Endothelial cell of umbilical vein (primary cell): Measurements from ENCODE around the gene GSN. TPM values are rescaled to one million over a fixed set of nuclear protein-coding genes. Genes with fewer than 3 reads are reported as not detected.
A peak's percentile ranks its signal among the peaks of the same experiment; 100 is the strongest.

Experiments
- BruUV-seq: library from RNA; stranded (reverse); fragments of 400-500 nt; replicated peaks from 2 replicates; lab custom pipeline; 2021; lab: Mats Ljungman, UMichigan
- CTCF ChIA-PET: fragments of 300-600, 350-600 bp; sonication (Branson Sonifier 250); formaldehyde crosslinking; loops from one replicate; lab custom pipeline; 2021; ENCODE audit warnings: antibody characterized with exemption, inconsistent platforms; lab: Charles Lee
- POLR2A ChIA-PET: fragments of 300-600, 350-600 bp; sonication (Branson Sonifier 250); formaldehyde crosslinking; loops from one replicate; lab custom pipeline; 2021; ENCODE audit warnings: antibody characterized with exemption, inconsistent platforms; lab: Charles Lee
- DNase-seq: peaks from one replicate; pipeline ENCODE4 v3.0.0-alpha.2; 2011; ENCODE audit warnings: low read depth, low spot score
- FAIRE-seq: peaks from 2 replicates; lab custom pipeline; 2011; peaks lifted over from hg19 to GRCh38; lab: Jason Lieb, UNC
- H2AFZ ChIP-seq: 2 replicates; pipeline ENCODE4 v1.6.0; 2012; ENCODE audit warnings: low read depth, low read length, control low read depth, inconsistent platforms
- H3K27ac ChIP-seq: 2 replicates; pipeline ENCODE4 v1.5.1; 2011; ENCODE audit warnings: low read depth, mild to moderate bottlenecking, control low read depth, low read length, moderate library complexity; ENCODE audit not compliant: insufficient read depth
- H3K27me3 ChIP-seq, 2 experiments: 2 replicates each; pipeline versions ENCODE4 v1.6.0 to v1.6.1; 2011; ENCODE audit warnings: low read length in 2 of 2, mixed read lengths in 1 of 2; ENCODE audit not compliant: control insufficient read depth in 2 of 2, insufficient read depth in 2 of 2
- H3K36me3 ChIP-seq, 2 experiments: 2 replicates in 1 of 2; 3 replicates in 1 of 2; pipeline ENCODE4 v1.5.1; 2011; ENCODE audit warnings: low read length in 2 of 2, mild to moderate bottlenecking in 1 of 2, moderate library complexity in 1 of 2; ENCODE audit not compliant: control insufficient read depth in 2 of 2, insufficient read depth in 2 of 2; ENCODE audit errors: extremely low read depth in 1 of 2
- H3K4me1 ChIP-seq: 3 replicates; pipeline ENCODE4 v1.5.1; 2011; ENCODE audit warnings: mild to moderate bottlenecking, low read length; ENCODE audit not compliant: control insufficient read depth, insufficient read depth; ENCODE audit errors: extremely low read depth
- H3K4me2 ChIP-seq: 2 replicates; pipeline ENCODE4 v1.6.1; 2011; ENCODE audit warnings: low read length, control low read depth, mixed read lengths; ENCODE audit not compliant: insufficient read depth
- H3K4me3 ChIP-seq, 3 experiments: fragments of 200-600 bp in 1 of 3; sonication (generic), shearing (Covaris generic) in 1 of 3; replicated peaks in 1 of 3; 2 replicates each; pipeline ENCODE4 v1.5.1; 2011 to 2016; ENCODE audit warnings: control low read depth in 3 of 3, low read length in 3 of 3, mild to moderate bottlenecking in 2 of 3, inconsistent platforms in 1 of 3, low read depth in 1 of 3, moderate library complexity in 1 of 3; ENCODE audit not compliant: insufficient read depth in 1 of 3
- H3K79me2 ChIP-seq: 2 replicates; pipeline ENCODE4 v1.6.0; 2012; ENCODE audit warnings: low read length, inconsistent platforms; ENCODE audit not compliant: control insufficient read depth, insufficient read depth
- H3K9ac ChIP-seq: replicated peaks from 2 replicates; pipeline ENCODE3; 2011; ENCODE audit warnings: low read length, control low read depth; ENCODE audit not compliant: insufficient read depth; ENCODE audit errors: extremely low read depth
- H3K9me1 ChIP-seq: replicated peaks from 3 replicates; pipeline ENCODE4 v1.6.0; 2011; ENCODE audit warnings: mild to moderate bottlenecking, low read length; ENCODE audit not compliant: control insufficient read depth, insufficient read depth; ENCODE audit errors: extremely low read depth
- H3K9me3 ChIP-seq: replicated peaks from 2 replicates; pipeline ENCODE4 v1.5.1; 2012; ENCODE audit warnings: low read length, inconsistent platforms; ENCODE audit not compliant: control insufficient read depth, insufficient read depth
- H4K20me1 ChIP-seq: replicated peaks from 2 replicates; pipeline ENCODE3; 2011; ENCODE audit warnings: mild to moderate bottlenecking, low read length; ENCODE audit not compliant: control insufficient read depth, insufficient read depth; ENCODE audit errors: extremely low read depth
- CTCF ChIP-seq, 2 donors: IDR thresholded peaks; 1 replicate in 1 of 2; 2 replicates in 1 of 2; pipeline ENCODE4 v1.5.1; 2011; ENCODE audit warnings: low read length in 2 of 2, mild to moderate bottlenecking in 2 of 2, moderate library complexity in 2 of 2, control low read depth in 1 of 2, inconsistent platforms in 1 of 2, low read depth in 1 of 2; ENCODE audit not compliant: insufficient read depth in 1 of 2; ENCODE audit errors: extremely low read depth in 1 of 2
- EZH2 ChIP-seq: IDR thresholded peaks from 2 replicates; pipeline ENCODE4 v1.6.1; 2012; ENCODE audit warnings: borderline replicate concordance, low read depth, mild to moderate bottlenecking, moderate library complexity, low read length, inconsistent platforms; ENCODE audit not compliant: severe bottlenecking
- FOS ChIP-seq: IDR thresholded peaks from 2 replicates; pipeline ENCODE4 v1.6.1; 2011; ENCODE audit warnings: mild to moderate bottlenecking, low read length, moderate library complexity, borderline replicate concordance; ENCODE audit not compliant: insufficient read depth
- GATA2 ChIP-seq: IDR thresholded peaks from 2 replicates; pipeline ENCODE4 v1.7.0; 2011; ENCODE audit warnings: low read depth, mild to moderate bottlenecking, moderate library complexity, mixed read lengths, low read length; ENCODE audit not compliant: insufficient read length, insufficient read depth
- JUN ChIP-seq: IDR thresholded peaks from 2 replicates; pipeline ENCODE4 v1.6.1; 2011; ENCODE audit warnings: borderline replicate concordance, low read depth; ENCODE audit not compliant: insufficient read length, insufficient read depth
- MAX ChIP-seq: IDR thresholded peaks from 2 replicates; pipeline ENCODE4 v1.6.1; 2011; ENCODE audit not compliant: insufficient read depth, insufficient read length
- MYC ChIP-seq: IDR thresholded peaks from one replicate; pipeline ENCODE4 v1.6.1; 2011; ENCODE audit warnings: mild to moderate bottlenecking, low read depth, low read length
- POLR2A ChIP-seq: IDR thresholded peaks from 2 replicates; pipeline ENCODE4 v1.6.1; 2012; ENCODE audit warnings: low read depth, mild to moderate bottlenecking, control low read depth, low read length
- POLR2AphosphoS5 ChIP-seq: IDR thresholded peaks from 2 replicates; pipeline ENCODE4 v1.6.1; 2012; ENCODE audit warnings: low read depth, mild to moderate bottlenecking, control low read depth, low read length, moderate library complexity; ENCODE audit not compliant: insufficient read depth
- dilution Hi-C: fragments of 300-500 bp; cut with MboI; formaldehyde crosslinking; loops from one replicate; pipeline ENCODE4 v1.15.0; 2019; ENCODE audit warnings: low sequenced_read_pairs; ENCODE audit not compliant: extremely low pct_ligation_motif_present
- intact Hi-C: fragments of 100-400 bp; cut with micrococcal nuclease; formaldehyde crosslinking; loops from one replicate; pipeline ENCODE4 v1.10.0; 2022
- polyA plus RNA-seq, 4 experiments: library from polyadenylated mRNA; depleted of rRNA in 3 of 4; stranded (reverse) in 3 of 4; unstranded in 1 of 4; fragments of >200 nt; gene quantifications; 2 replicates each; pipeline versions ENCODE4 v1.2.1 to v1.2.3, GENCODE V29; 2011 to 2012; ENCODE audit warnings: missing spikeins in 1 of 4
- total RNA-seq: library from RNA; stranded (reverse); gene quantifications from 2 replicates; pipeline ENCODE4 v1.2.3, GENCODE V29; 2021

GSN gene
- total and polyA plus RNA-seq, 2 donors (not counting 3 experiments of a cell fraction or from before 2014, with no cell fraction given) = 130 to 232 TPM

GRCh38 chr9:121286973-121287741 lies 19.2 kb downstream of the GSN start:
- peak overlapping the region; percentile 30 for H2AFZ ChIP-seq
- dilution Hi-C loops (no loop called here), intact Hi-C loops (loop anchor here (1.0 to 10.0 kb wide), 9 partner anchors 9 to 1538 kb away; partner anchors contain the start of genes PDCL and STOM)
- ChIA-PET POLR2A (interaction anchor here (0.7 to 2.2 kb wide), 4 partner anchors 9 to 86 kb away, joined by 3 to 7 read pairs (median 6); no protein-coding TSS in a partner anchor), CTCF (interaction anchor here (0.6 to 3.2 kb wide), 20 partner anchors 9 to 111 kb away, joined by 3 to 44 read pairs (median 4); partner anchors contain the start of genes GSN and RAB14)
- H3K4me1 ChIP-seq = peaks cover 64% of the 10 kb centered on the region
- no peaks in the 10 kb centered on the region for H4K20me1 ChIP-seq
- H3K4me3 ChIP-seq = peak overlapping the region in 1 of 3 experiments; percentile 20
- H3K9me3 ChIP-seq = no peaks in the 10 kb centered on the region
- H3K4me2 ChIP-seq = peak overlapping the region; percentile 76
- FAIRE-seq = no peak
- peak overlapping the region; percentile 78 for H3K9ac ChIP-seq
- no peaks in the 10 kb centered on the region for H3K79me2 ChIP-seq
- DNase-seq = peak; percentile 98
- no peaks in the 10 kb centered on the region for H3K9me1 ChIP-seq
- no TSS peak for BruUV-seq
- H3K27me3 ChIP-seq = no peaks in the 10 kb centered on the region
- H3K27ac ChIP-seq = peak overlapping the region; percentile 93
- no peaks in the 10 kb centered on the region for H3K36me3 ChIP-seq
- TF ChIP-seq JUN = peak; percentile 96
- TF ChIP-seq POLR2AphosphoS5 = peak; percentile 61
- peak; percentile 100 for TF ChIP-seq FOS
- TF ChIP-seq CTCF (IDR thresholded peaks at IDR 0.05; ENCODE audit: extremely low read depth in 1 of 2, insufficient read depth in 1 of 2, low read depth in 1 of 2, low read length in 2 of 2) = peak; percentile 23 to 24
- TF ChIP-seq MAX = no peak
- no peak for TF ChIP-seq MYC
- no peak for TF ChIP-seq POLR2A
- TF ChIP-seq EZH2 = no peak
- no peak for TF ChIP-seq GATA2
